HuH-7 (cell line): ENCODE data around the gene MPP4.

Source experiments
- DNase-seq: peaks from one replicate; pipeline ENCODE4 v3.0.0; 2011; ENCODE audit warnings: low spot score

The MPP4 gene

DNA sequence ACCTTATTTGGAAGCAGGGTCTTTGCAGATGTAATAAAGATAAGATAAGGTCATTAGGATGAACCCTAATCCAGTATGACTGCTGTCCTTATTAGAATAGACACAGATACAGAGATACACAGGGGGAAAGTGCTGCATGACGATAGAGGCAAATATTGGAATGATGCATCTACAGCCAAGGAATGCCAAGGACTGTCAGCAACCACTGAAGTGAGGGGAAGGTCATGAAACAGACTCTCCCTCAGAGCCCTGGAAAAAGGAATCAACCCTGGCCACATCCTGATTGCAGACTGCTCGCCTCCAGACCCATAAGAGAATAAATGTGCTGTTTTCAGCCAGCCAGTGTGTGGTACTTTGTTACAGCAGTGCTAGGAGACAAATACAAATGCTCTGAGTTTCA lies 69.9 kb downstream of the MPP4 start:
- no peak for DNase-seq

GRCh38 chr2:201622306-201622970 lies 76.0 kb downstream of the MPP4 start:
- no peak for DNase-seq

DNA sequence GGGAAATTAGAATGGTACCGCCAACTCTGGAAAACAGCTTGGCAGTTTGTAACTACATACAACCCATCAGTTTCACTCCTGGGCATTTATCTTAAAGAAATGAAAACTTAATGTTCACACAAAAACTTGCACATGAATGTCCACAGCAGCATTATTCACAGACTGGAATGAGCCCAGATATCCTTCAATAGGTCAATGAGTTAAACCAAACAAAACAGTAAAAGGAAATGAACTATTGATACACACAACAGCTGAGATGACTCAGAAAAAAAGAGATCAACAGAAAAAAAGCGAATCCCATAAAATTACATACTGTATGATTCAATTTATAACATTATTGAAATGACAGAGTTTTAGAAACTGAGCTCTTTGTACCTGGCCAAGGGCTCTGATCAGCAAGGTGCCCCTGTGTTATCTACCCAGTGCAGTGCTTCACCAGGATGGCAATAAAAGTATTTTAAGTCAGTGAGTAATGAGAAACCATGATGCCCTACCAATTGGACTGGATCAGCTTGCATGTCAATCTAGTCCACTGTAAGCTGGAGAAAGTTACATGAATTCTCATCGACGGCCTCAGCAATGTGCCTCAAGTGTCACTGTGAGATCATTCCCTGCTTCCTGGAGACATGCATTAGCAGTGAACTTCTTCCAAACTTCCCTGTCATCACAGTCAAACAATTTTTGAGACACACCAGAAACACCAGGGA lies 77.0 kb downstream of the MPP4 start:
- no peak for DNase-seq

DNA sequence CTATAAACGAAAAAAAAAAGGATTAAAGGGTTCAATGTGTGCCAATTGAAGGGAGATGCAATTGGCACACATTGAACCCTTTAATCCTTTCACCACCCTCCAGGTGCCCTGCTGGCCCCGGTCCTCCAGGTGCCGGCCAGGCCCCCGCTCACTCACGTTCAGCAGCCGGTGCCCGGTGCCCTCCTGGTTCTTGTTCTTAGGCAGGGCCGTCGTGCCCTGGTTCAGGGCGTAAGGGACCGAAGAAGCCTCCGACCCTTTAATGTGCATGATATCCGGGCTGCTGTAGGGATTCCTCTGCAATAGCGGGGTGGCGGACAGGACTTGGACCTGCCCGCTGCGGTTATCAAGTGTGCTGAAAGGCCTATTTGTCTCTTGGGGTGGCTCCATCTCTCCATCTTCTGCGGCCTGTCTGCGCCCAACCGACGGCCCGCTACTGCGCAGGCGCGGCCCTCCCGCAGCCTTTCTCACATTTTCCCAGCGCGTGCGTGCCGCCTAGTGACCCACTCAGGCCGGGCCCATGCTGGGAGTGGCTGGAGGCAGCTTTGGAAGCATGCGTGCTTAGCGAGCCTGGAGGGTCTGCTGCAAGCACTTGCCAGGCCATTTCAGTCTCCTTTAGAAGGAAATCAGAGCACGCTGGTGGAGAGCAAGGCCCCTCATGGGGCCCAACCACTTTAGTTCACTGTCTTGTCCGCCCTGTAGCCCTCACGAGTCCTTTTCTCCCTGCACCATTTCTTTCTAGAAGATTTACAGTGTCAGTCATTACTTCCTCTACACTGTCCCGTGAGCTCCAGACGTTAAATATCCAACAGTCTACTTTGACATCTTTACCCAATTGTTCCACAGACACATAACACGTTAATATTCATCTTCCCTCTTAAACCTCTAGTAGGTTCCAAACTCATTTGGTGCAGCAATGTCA lies 79.4 kb downstream of the MPP4 start:
- DNase-seq: peak; percentile 19

DNA sequence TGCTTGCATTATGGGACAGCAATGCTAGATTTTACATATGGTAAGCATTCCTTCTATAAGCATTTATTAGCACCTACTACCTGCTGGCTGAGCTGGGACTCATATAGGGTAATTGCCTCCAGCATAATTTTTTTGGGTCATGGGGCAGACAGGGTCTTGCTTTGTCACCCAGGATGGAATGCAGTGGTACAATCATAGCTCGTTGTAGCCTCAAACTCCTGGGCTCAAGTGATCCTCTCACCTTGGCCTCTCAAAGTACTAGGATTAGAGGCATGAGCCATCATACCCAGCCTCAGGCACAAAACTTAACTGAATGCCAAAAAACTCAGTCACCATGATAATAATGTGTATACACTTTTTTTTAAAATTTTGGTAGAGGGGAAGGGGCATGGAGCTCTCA lies 90.4 kb downstream of the MPP4 start:
- DNase-seq: no peak

GRCh38 chr2:201607568-201607967 lies 90.9 kb downstream of the MPP4 start:
- DNase-seq: no peak

- DNase-seq: no peak
Observed at GRCh38 chr2:201600906-201601305, 97.5 kb downstream of the MPP4 start.

- DNase-seq: no peak
Observed at GRCh38 chr2:201597397-201597796, 101.0 kb downstream of the MPP4 start.
